GM12892 (cell line): ENCODE results near the gene OR10V1.

Experiments used
- POLR2A ChIP-seq: IDR thresholded peaks from 2 replicates; pipeline ENCODE4 v1.6.1; 2011; ENCODE audit warnings: low read depth, low read length, control low read depth
- POLR2AphosphoS5 ChIP-seq: IDR thresholded peaks from 2 replicates; pipeline ENCODE4 v1.6.1; 2011; ENCODE audit warnings: low read depth, low read length, control low read depth
- TAF1 ChIP-seq: IDR thresholded peaks from 2 replicates; pipeline ENCODE4 v1.6.1; 2011; ENCODE audit warnings: low read depth, mild to moderate bottlenecking, control low read depth, low read length, borderline replicate concordance

- TF ChIP-seq POLR2AphosphoS5 (no peak), POLR2A (no peak), TAF1 (no peak)
These were observed 42.9 kb upstream of the OR10V1 start for GRCh38 chr11:59756558-59756840.
